NOMO-1 treated with dmso at 0.1 percent for 144 hours (cell line): Measurements from ENCODE around the gene HOXD3.

Source experiments
- DNase-seq: peaks from one replicate; lab custom pipeline; 2025; ENCODE audit not compliant: unreplicated experiment; lab: John Stamatoyannopoulos, UW

The HOXD3 gene

GRCh38 chr2:176148751-176149421, 8.2 kb upstream of the HOXD3 start:
- DNase-seq = no peak

GRCh38 chr2:176149481-176149938, 7.6 kb upstream of the HOXD3 start:
- no peak for DNase-seq

DNA sequence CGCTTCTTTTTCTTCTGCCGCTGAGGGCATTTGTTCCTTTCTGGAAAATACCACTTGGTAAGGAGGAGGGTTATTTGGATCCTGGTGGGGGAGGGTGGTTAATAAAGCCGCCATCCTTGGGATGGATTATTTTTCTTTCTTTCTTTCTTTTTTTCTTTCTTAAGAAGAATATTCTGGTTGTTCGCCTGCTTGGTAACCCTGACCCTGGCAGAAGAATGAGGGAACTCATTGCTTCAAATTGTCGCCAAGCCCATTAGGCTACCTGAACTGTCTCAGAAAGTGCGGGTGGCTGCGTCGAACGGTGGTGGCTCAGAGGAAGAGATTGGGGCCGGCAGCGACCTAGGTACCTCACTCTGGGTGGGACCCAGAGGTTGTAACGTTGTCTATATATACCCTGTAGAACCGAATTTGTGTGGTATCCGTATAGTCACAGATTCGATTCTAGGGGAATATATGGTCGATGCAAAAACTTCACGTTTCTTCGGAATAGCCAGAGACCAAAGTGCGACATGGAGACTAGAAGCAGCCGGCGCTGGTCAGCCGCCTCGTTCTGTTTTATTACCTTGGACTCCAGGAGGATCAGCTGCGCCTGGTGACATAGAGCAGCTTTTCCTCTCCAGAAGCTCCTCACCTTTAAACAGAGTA, 7.0 kb upstream of the HOXD3 start:
- DNase-seq = no peak

DNA sequence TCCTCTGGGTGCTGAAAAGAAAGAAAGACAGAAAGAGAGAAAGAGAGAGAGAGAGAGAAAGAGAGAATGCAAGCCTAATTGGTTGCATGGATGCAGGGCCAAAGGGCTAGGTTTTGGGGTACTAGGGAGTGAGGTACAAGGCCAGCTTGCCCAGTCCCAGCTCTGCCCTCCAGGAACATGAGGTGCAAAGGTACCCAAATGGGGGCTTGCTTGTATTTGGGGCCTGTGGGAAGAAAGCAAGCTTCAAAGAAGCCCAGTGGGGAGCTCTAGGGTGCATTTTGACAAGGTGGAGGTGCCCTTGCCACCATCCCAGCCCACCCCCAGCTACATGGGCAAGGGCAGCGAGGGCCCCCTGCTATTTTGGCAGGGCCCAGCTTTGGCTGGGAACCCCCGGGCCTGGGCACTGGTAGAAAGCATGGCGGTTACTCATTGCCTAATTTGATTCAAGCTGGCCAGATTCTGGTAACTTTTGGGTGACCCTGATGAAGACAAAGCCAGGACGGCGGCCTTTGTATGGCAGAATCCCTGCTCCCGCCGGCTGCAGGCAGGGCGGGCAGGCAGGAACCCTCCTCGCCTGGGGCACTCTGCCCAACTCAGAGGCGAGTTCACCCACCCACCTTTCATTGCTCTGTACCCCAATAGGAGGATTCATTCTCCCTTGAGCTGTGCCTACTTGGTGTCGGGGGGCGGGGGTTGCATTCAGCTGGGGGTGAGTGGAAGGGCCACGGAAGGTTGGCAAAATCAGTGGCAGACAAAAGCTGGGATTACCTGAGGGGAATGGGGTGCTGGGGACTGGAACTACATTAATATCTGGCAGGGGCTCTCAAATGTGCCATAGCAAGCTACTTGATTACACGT, 6.3 kb upstream of the HOXD3 start:
- DNase-seq = no peak

GRCh38 chr2:176151442-176152287, 5.4 kb upstream of the HOXD3 start, which contains the start of gene HOXD4:
Gene HOXD4 (plus strand): TSS chr2:176151550. CDS start chr2:176151634, 84 bp downstream.
- no peak for DNase-seq

DNA sequence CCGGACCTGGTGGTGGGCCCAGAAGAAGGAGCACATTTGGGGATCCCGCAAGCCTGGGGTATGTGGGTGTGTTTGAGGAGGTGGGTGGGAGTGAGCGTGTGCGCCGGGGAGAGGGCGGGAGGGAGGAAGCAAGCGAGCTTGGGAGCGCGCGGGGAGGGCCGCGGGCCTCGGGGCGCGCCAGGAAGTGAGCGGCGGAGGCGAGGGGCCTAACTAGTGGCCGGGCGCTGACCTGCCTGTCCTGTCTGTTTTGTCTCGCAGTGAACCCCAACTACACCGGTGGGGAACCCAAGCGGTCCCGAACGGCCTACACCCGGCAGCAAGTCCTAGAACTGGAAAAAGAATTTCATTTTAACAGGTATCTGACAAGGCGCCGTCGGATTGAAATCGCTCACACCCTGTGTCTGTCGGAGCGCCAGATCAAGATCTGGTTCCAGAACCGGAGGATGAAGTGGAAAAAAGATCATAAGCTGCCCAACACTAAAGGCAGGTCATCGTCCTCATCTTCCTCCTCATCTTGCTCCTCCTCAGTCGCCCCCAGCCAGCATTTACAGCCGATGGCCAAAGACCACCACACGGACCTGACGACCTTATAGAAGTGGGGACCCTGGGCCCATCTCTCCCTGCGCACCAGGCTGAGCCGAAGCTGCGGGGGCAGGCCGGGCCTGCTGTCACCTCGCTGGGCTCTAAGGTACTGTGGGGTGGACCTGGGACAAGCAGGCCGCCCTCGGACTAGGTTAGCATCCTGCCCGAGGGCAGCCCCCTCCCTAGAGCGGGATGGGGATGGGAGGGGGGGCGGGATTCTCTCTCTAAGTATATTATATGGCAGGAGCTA, 4.5 kb upstream of the HOXD3 start:
- DNase-seq = no peak

DNA sequence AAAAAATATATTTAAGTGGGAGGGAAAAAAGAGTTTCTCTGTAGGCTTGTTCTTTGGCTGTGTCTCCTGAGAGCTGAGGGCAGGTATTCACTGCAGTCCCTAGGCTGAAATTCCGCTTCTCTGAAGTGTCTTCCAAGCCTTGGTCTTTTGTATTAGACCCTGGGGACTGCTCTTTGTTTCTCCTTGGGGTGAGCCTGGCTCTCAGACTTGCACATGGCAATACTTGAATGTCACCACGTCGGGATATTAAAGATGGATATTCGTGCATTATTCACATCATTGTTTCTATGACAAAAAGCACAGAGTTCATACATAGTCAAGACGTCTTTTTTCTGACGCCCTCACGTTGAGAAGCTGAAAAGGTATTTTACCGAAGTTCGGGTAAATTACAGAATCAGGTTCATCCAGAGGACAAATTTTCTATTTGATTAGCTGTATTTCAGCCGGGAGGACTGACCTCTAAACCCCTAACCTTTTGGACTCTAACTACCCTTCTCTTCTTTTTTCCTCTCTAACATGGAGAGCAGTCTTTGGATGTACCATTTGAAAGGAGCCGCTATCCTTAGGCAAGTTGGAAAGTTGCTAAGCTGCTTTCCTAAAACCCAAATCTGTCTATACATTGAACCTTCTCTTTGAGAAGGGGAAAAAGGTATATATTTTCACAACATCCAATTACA, 2.4 kb upstream of the HOXD3 start:
- no peak for DNase-seq

DNA sequence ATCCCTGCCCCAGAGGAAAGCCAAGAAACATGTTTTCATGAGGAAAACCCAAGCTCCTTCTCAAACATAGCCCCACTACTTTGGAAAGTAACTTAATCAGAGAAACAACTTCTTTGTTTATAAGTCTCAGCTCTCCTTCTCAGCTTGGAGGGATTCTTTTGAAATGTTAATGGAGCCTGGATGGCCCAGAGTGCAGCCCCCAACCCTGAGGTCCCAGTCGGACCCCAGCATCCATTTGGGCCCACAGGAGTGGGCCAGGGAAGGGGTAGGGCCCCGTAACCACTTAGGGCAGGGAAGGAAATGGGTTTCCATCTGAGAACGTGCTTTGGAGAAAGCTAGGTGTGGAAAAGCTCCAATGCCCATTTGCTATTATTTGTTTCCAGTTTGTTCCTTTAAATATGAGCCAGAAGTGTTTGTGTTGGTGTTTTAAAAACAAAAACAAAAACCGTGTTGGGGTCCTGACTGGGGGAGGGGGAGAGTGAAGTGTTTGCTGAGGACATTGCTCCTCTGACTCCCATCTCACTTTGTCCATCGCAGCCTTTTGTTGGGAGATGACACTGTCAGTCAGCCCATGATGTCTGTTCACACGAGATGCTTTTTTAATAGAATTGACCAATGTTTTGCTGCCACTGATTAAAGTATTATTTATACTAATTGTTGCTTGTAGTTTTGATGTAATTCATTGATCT, 1.6 kb upstream of the HOXD3 start:
- DNase-seq = no peak

DNA sequence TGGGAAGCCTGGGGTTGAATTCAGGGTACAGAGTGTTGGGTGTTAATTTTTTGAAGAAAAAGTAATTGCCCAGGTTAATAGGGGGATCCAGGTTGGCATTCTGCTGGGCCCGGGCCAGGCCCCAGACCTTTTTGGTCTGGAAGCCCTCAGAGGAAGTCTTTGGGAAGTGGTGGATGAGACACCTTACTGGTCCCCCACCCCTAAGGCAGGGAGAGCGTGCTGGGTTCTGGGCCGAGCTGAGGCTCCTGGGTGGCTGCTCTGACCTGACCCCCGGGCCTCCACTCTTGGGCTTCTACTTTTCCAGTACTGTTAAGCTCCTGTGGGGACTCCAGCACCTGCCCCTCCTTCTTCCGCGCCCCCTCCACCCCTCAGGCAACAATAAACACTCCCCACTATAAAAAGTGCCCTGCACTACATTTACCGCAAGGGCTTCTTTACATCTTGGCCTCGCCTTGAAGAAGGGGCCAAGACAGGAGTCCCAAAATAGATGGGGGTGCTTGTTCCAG, 753 bp upstream of the HOXD3 start:
- DNase-seq = no peak

DNA sequence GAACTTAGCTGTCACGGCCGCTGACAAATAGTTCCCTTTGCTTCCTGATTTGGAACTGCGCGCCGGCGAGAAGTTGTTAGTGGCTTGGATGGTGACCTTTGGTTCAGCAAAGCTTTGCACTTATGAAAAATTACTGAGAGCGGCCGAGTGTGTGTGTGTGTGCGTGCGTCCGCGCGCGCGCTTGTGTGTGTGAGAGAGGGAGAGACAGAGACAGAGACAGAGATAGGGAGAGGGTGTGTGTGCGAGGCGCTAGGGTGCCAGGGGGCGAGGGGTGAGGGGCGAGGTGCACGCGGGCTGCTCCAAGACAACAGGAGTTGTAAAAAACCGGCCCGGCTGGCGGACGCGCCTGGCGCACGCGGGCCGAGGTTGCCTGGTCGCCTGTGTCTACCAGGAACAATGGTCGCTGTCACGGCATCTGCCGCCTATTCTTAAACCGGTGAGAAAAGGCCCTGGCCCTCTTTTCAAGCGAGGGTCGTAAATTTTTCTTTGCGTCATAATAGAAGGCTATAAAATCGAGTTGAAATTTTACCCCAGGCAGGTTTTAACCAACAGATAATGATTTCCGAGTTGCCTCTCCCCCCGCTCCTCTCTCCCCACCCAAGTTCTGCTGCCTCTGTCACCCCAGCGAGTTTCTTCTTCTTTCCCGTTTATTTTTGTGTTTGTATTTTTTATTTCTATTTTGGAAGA, 535 bp downstream of the HOXD3 start:
- DNase-seq = no peak

DNA sequence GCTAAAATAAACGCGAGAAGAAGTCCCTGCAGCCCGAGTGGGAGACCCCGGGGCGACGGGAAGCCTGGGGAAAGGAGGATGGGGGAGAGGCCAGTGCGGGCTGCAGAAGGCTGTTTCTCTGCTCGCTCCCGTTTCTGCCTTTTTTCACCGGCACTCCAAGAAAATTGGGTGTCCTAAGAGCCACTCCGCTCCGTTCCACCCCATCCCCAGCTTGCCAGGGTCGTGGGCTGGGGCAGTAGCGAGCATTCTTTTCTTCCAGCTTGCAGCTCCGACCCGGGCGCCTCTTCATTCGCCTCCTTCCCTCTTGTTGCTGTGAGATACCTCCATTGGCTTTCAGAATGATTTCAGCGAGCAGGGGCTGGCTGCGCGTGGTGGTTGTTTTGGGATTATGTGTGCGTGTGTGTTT, 1.1 kb downstream of the HOXD3 start:
- no peak for DNase-seq

DNA sequence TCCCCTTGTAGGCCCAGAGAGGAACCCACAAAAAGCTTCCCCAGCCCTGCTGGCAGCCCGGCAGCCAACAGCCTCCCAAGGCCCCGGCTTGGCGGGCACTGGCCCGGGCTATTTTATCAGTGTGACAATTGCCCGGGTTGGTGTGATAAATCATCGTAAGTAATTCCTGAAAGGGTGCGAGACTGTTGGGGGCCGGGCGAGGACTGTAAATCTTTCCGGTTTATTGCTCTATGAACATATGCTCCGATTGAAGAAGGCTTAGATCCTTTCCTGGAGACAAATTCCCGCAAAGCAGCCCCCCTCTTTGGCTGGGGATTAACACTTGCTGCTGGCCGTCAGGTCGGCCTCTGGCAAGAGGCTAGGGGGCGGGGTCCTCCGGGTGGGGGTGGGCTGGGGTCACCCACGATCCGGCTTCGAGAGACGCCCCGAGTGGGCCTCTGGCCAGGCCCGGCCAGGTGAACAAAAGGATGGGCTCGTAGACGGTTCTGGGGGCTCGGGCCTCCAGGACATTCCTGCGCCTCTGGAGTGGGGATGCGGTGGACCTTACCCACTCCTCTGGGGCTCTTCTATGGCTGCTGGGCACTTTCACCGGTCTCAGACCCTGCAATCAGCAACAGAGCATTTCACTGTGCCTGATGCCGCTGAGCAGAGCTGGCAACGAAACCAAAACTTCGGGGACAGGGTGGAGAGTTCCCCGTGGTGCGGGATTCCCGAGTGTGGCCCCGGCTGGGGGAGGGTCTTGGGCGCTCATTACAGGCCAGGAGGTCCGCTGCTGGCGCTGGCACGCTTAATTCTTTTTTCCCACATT, 2.0 kb downstream of the HOXD3 start:
- no peak for DNase-seq

DNA sequence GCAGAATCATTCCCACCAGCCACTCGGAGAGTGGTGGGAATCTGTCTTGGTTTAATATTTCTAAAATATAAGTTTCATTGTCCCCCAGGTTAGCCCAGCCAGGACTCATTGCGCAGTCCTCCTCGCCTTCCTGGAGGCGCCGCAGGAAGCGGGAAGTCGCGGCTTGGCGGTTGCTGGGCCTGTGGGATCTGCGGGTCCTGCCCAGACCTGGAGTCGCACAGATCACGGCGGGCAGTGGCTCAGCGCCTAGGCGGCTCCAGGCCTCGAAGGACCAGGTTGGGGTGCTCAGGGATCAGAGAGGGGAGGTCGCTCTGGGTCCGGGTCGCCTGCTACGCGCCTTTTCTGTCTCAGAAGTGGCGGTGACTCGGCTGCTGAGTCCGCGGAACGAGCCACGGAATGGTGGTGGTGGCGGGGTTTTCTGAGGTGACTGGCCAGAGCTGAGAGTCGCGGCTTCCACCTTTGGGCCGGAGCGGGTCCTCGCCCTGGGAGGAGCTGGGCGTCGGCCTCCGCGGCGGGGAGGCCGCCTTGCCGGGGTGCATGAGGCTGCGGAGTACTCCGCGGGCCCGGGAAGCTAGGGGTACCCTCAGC, 2.6 kb downstream of the HOXD3 start:
- no peak for DNase-seq

GRCh38 chr2:176160251-176160985, 3.3 kb downstream of the HOXD3 start:
- DNase-seq = no peak

DNA sequence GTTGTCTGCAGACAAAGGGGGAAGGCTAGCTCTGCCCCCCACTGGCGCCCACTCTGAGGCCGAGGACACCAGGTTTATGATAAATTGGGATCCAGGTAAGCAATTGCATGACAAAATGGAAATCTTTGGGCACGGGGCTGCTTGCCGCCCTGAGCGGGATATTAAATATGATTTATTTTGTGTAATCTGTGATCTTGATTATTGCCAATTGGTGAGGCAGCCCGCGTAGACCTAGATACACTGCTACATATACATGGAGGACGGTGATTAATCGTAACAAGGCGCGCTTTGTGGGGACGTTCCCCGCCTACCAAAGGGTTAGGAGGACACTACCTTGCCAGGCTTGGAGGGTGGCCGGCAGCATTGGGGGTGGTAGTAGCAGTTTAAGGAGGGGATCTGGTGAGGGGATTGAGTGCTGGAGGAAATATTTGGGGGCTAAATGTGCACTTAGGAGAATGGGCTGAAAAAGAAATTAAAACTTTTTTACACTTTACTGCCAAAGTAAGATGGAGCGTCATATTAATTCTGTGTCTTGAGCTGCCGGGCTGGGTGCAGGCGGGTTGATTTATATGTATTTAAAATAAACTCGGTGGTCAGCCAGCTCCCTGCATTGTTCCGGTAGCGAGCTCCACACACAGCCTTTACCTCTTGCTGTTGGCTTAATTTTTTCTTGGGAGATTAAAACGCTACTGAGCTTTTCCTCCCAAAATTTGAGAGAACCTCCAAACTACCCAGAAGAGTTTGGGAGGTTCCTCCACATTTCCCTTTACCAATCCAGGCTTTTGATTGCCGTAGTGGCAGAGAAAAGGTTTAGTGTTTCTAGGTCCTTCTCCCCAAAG, 4.1 kb downstream of the HOXD3 start:
- no peak for DNase-seq
